GM06990 (cell line): Measurements from ENCODE around the gene CDYL.

Experiments used
- DNase-seq: peaks from one replicate; pipeline ENCODE4 v3.0.0-alpha.2; 2011; ENCODE audit not compliant: insufficient read length; ENCODE audit errors: extremely low read depth
- H3K27me3 ChIP-seq: replicated peaks from 2 replicates; pipeline ENCODE4 v1.6.0; 2011; ENCODE audit warnings: low read length; ENCODE audit not compliant: control insufficient read depth, insufficient read depth
- H3K36me3 ChIP-seq: 2 replicates; pipeline ENCODE4 v1.5.1; 2011; ENCODE audit warnings: low read length; ENCODE audit not compliant: control insufficient read depth, insufficient read depth
- H3K4me3 ChIP-seq: replicated peaks from 2 replicates; pipeline ENCODE4 v1.5.1; 2011; ENCODE audit warnings: low read depth, mild to moderate bottlenecking, control low read depth, low read length
- TF ChIP-seq, protein P1 (sequence below): IDR thresholded peaks from 2 replicates; pipeline ENCODE4 v1.5.1; 2011; ENCODE audit warnings: low read length, control low read depth, mild to moderate bottlenecking, inconsistent platforms; ENCODE audit not compliant: insufficient read depth, poor library complexity, severe bottlenecking

The CDYL gene

DNA sequence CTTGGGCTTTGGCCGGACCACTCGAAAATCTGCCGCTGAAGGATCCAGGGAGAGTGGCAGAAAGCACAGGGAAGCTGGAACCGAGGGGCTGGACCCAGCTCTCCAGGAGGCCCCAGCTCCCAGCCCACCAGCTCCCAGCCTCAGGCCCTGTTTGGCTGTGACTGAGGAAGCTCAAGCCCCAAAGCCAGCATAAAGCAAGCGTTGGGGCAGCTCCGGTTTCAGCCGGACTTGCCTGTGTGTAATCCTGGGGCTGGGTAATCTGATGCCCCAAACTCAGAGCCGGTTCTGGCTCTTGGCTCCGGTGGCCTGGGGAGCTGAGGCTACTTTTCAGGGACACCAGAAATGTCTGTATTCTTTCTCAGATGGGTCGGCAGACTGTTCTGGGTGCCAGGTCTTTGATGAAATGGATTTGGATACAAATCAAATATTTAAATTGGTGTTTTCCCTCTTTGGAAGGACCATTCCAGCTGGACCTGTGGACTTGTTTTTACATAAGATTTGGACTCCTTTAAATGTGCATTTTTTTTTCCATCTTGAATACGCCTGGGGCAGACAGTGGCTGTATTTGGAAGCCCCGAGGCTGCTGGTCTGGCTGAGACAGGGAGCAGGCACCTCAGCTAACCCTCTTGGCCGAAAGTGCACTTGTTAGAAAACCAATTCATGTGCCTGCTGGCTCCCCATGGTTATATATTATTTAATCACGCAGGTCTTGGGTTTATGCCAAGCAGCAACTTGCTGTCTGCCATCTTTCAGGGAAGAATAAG is 198.0 kb downstream of the CDYL start:
- no peak for DNase-seq
- H3K36me3 ChIP-seq = no peaks in the 10 kb centered on the region
- peaks cover 1% of the 10 kb centered on the region; the same call in 1 of the 2 replicates for H3K27me3 ChIP-seq
- H3K4me3 ChIP-seq = no peak overlapping the region
- TF ChIP-seq, protein P1, sequence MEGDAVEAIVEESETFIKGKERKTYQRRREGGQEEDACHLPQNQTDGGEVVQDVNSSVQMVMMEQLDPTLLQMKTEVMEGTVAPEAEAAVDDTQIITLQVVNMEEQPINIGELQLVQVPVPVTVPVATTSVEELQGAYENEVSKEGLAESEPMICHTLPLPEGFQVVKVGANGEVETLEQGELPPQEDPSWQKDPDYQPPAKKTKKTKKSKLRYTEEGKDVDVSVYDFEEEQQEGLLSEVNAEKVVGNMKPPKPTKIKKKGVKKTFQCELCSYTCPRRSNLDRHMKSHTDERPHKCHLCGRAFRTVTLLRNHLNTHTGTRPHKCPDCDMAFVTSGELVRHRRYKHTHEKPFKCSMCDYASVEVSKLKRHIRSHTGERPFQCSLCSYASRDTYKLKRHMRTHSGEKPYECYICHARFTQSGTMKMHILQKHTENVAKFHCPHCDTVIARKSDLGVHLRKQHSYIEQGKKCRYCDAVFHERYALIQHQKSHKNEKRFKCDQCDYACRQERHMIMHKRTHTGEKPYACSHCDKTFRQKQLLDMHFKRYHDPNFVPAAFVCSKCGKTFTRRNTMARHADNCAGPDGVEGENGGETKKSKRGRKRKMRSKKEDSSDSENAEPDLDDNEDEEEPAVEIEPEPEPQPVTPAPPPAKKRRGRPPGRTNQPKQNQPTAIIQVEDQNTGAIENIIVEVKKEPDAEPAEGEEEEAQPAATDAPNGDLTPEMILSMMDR = no peak

DNA sequence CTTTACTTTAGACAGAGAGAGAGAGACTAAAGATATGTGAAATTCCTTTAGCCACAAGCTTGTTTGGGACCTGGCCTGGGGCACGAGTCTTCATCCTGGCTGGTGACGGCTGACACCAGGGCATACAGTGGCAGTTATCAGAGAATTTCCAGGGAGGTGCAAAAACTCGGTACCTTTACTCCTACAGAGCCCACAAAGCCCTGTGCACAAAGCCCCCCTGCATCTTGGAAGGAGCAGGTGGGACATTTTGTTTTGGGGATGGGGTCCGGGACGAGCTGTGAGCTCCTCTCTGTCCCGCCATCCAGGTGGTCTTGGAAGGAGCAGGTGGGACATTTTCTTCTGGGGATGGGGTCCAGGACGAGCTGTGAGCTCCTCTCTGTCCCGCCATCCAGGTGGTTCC is 198.8 kb downstream of the CDYL start:
- TF ChIP-seq, protein P1 = no peak
- H3K27me3 ChIP-seq = peaks cover 1% of the 10 kb centered on the region; the same call in 1 of the 2 replicates
- no peak overlapping the region for H3K4me3 ChIP-seq
- no peaks in the 10 kb centered on the region for H3K36me3 ChIP-seq
- no peak for DNase-seq

DNA sequence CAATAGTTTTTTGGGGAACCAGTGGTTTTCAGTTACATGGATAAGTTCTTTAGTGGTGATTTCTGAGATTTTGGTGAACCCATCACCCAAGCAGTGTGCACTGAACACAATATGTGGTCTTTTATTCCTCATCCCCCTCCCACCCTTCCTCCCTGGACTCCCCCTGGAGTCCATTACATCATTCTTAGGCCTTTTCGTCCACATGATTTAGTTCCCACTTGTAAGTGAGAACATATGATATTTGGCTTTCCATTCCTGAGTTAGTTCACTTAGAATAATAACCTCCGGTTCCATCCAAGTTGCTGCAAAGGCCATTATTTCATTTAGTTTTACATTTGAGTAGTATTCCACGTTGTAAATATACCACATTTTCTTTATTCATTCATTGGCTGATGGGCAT is 199.3 kb downstream of the CDYL start:
- no peaks in the 10 kb centered on the region for H3K36me3 ChIP-seq
- TF ChIP-seq, protein P1 = no peak
- peaks cover 1% of the 10 kb centered on the region; the same call in 1 of the 2 replicates for H3K27me3 ChIP-seq
- no peak overlapping the region for H3K4me3 ChIP-seq
- no peak for DNase-seq

DNA sequence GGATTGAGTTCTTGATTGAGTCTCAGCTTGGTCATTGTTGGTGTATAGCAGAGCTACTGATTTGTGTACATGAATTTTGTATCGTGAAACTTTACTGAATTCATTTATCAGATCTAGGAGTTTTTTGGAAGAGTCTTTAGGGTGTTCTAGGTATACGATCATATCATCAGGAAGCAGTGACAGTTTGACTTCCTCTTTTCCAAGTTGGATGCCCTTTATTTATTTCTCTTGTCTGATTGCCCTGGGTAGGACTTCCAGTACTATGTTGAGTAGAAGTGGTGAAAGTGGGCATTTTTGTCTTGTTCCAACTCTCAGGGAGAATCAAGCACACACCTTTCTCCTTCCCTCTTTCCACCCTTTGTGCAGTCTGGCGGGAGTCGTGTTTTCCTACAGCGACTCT is 201.3 kb downstream of the CDYL start:
- Histone ChIP-seq H3K4me3 (no peak overlapping the region), H3K36me3 (no peaks in the 10 kb centered on the region), H3K27me3 (no peaks in the 10 kb centered on the region; the same call in 1 of the 2 replicates)
- TF ChIP-seq, protein P1 = no peak
- DNase-seq = no peak

- no peak for DNase-seq
- H3K4me3 ChIP-seq = no peak overlapping the region
- no peaks in the 10 kb centered on the region for H3K36me3 ChIP-seq
- no peaks in the 10 kb centered on the region for H3K27me3 ChIP-seq
- TF ChIP-seq, protein P1 = no peak
These were observed 203.2 kb downstream of the CDYL start for GRCh38 chr6:4979426-4979825.
